G401.6 (cell line): ENCODE measurements around the gene GASK1A.
"Not testable (repeated sequence)": the region's sequence is repeated elsewhere in the genome, so short reads cannot be mapped to it uniquely, and the experiment has no call there.

ENCODE experiments used
- FAIRE-seq: peaks from 2 replicates; lab custom pipeline; 2012; peaks lifted over from hg19 to GRCh38; lab: Jason Lieb, UNC

Gene GASK1A

DNA sequence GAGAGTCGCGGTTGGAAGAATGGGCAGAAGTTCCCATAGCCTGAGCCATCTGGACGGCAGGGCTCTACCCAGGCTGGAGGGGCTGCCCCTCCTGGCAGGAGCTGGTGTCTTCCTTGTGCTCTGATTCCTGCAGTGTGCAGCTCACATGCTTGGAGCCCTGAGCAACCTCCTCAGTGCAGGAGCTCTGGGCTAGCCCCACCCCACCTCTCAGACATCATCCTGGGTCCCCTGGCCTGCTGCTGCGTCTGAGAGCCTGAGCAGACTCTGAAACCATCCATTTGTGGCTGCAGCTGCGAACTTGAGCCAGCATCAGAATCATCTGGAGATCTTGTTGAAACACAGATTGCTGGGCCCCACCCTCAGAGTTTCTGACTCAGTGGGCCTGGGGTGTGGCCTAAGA is 84.0 kb downstream of the GASK1A start:
- no peak for FAIRE-seq

GRCh38 chr3:43070670-43071069 is 91.6 kb downstream of the GASK1A start:
- not testable (repeated sequence) for FAIRE-seq

DNA sequence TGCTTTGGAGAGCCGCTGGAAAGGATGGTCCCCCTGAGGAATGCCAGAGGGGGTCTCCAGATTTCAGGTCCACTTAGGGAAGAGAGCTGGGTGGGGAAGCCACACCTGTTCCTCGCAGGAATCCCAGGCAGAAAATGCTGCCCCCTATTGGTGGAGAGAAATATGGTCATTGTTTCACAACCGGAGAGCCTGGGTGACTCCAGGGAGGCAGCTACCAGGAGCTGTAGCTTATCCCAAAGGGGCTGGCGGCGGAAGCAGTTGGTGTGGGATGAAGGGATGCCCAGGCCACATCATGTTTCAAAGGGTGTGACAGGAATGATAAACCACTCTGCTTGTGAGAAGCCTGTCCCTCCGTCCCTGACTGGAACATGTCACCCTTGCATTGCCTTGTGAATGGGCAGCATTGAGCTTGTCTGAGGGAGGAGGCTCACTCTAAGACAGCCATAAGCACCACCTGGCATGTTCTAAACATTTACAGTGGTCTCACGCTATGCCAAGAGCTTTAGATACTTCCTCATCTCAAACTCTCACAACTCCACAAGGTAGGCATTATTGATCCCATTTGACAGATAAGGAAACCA is 92.3 kb downstream of the GASK1A start:
- no peak for FAIRE-seq

DNA sequence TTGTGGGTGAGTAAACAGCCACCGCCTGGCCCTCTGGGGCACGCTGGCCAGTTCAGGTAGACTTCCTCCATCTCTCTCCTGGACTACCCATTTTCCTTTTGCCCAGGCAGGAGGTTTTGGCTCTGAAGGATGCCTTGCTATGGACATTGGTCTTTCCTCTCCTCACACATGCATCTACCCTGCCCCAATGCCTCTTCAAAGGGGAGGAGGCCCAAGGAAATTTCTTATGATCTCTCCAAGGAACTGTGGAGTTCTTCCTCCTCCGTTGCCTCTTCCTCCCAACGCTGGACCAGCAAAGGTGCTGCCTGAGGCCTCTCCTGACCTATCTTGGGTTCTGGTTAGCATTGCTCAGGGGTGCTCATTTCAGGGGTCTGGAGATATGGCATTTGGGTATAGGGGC is 93.2 kb downstream of the GASK1A start:
- FAIRE-seq, result no peak

DNA sequence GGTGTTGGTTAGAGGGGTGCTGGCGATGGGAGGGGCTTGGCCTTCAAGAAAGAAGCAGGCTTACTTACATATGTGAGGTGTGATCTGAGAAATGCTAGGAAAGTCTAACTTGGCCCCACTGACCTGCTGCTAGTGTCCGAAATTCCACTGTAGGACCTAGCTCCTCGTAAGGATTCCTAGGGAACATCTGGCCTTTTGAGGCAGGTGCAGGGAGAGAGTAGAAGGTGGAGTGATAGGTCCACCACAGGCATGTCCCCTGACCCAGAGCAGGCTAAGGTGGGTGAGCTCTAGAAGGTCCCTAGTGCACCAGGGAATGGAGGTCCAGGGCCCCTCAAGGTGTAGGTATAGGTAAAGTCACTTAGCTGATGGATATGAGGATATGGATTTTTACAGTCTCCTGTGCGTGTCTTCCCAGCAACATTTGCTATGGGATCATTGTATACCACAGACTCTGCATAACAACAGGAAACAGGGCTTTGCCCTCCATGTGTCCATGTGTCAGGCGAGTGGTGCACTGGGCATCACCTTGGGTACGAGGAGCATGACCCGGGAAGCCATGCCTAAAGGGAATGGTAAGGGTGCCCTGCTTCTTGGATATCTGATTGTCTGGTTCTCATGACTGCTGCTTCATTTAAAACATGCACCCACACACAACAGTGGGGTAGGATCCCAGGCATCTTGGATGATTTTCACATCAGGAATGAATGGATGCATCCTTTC is 94.2 kb downstream of the GASK1A start:
- no peak for FAIRE-seq

DNA sequence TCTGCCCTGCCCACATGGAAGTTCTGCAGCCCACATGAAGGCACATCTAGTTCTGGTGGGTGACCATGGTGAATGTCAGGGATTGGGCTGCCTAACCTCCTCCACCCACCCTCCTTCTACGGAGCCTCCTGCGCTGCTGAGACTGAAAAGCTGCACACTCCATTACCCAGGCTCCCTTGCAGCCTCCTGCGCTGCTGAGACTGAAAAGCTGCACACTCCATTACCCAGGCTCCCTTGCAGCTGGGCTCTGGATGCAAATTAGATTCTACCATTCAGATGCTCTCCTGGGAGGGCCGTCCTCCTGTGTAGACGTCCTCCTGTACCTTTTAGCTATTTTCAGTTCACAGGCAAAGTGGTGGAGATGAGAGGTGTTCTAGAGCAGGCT is 94.7 kb downstream of the GASK1A start:
- FAIRE-seq, result no peak

DNA sequence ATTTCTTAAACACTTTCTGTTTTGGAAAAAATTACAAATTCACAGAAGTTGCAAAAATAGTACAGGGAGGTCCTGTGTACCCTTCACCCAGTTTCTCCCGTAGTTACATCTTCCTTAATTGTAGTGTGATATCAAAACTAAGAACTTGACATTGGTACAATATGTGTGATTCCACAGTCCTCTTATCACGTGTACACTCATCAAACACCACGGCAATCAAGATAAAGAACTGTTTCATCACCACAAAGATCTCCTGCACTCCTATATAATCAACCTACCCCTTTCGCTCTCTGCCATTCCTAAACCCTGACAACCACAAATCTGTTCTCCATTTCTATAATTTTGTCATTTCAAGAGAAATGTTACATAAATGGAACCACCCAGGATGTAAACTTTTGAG is 95.4 kb downstream of the GASK1A start:
- FAIRE-seq, result no peak

DNA sequence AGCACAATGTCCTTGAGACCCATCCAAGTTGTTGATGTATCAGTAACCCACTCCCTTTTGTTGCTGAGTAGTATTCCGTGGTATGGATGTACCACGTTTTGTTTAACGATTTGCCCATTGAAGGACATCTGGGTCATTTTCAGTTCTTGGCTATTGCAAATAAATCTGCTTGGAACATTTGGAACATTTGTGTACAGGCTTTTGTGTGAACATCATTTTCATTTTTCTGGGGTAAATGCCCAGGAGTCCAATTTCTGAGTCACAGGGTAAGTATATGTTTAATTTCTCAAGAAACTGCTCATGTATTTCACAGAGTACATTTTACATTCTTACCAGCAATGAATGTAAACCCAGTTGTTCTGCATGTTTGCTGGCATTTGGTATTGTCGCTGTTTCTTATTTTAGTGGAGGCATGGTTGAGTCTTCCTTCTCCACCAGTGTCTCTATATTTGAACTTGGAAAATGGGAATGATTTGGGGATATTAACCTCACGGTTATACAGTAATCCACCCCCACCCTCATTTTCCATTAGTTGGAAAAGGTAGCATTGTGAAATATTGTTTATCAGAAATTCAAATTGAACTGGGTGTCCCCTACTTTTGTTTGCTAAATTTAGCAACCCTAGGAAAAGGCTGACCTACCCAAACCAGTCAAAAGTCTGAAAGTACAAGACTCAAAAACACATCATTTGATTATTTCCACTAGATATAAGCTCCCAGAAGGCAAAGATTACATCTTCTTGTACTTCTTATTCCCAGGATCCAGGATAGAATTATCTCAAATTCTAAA is 96.0 kb downstream of the GASK1A start:
- FAIRE-seq, result no peak

- FAIRE-seq, result no peak
Observed at GRCh38 chr3:43075904-43076661, 97.0 kb downstream of the GASK1A start.

DNA sequence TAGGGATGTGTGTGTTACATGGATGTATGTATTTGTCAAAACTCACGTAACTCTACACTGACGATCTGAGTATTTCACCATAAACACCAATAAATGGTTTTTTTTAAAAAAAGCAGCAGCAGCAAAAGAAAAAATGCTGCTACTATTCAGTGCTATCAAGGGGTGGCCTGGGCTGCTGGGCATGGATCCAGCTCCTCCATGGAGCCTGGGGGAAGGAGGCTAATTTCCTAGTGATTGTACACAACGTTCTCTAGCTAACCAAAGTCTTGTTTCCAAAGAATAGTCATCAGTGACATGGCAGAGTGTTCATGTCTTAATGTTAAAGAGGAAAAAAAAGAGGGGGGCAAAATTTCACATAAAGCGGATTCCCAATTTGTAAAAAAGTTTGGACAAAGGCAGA is 97.7 kb downstream of the GASK1A start:
- no peak for FAIRE-seq

GRCh38 chr3:43077261-43077660 is 98.2 kb downstream of the GASK1A start:
- no peak for FAIRE-seq

GRCh38 chr3:43077707-43078106 is 98.6 kb downstream of the GASK1A start:
- no peak for FAIRE-seq

DNA sequence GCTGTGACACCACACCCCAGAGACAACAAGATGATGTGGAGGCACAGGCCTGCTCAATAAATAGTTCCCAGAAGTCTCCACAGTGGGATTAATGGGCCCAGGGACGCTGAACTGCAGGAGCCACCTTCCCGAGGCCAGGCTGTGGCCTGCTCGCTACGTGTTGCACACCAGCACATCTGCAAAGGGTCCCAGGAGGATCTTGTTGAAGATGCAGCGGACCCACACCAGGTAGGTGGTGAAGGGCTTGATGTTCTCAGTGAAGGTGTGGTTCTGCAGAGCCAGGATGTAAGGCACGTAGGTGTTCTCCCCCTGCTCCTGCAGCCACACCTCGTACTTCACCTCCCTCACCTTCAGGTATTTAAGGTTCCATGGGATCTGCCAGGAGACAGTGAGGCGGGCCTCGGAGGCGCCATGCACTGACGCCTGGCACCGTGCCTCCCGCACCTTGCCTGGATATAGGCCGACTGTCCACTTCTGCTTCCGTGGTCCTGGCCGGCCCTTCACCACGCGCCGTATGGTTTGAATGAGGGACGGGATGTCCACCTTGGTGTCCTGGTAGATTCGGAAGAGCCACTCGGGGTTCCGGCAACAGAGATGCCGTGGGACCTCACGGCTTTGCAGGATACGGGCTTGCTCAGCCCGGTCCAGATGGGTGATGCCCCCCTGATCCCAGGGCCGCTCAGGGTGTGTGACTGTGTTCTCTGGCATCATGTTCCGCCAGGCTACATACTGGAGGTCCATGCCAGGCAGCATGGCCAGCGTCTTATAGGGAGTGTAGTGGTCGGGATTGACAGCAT is 100.6 kb downstream of the GASK1A start:
- FAIRE-seq, result no peak

- FAIRE-seq, result no peak
Observed at GRCh38 chr3:43080726-43081568, 101.8 kb downstream of the GASK1A start.

DNA sequence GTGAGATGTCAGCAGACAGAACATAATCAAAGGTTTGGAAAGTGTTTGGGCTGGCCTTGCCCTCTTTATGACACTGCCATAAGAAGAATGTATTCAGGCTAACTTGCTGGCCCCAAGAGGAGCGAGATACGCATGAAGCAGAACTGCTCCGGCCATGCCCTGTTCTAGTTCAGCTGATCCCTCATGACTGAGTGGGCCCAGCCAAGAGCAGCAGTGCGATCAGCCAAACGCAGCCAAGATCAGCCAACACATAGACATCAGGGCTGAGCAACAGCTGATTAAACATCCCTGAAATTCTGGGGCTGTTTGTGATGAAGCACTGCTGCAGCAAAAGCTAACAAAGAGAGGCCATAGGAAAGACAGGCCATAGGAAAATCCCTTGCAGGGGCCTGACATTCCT is 102.7 kb downstream of the GASK1A start:
- no peak for FAIRE-seq

DNA sequence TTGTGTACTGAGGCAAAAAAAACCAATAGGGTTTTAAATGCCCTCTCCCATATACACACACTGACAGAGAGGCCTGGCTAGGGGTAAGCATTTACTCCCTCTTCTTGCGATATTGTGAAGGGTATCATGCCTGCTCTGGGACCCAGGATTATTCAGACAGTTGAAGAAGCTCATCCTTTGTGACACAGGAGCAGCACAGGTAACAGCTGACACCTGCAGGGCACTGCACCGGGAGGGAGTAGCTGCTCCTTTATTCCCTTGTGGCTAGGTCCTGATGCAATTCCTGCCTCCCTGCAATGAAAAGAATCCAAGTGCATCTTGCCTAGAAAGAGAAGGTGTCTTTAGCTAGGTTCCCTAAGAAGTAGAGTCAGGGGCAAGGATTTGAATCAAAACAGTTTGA is 103.3 kb downstream of the GASK1A start:
- FAIRE-seq, result no peak

DNA sequence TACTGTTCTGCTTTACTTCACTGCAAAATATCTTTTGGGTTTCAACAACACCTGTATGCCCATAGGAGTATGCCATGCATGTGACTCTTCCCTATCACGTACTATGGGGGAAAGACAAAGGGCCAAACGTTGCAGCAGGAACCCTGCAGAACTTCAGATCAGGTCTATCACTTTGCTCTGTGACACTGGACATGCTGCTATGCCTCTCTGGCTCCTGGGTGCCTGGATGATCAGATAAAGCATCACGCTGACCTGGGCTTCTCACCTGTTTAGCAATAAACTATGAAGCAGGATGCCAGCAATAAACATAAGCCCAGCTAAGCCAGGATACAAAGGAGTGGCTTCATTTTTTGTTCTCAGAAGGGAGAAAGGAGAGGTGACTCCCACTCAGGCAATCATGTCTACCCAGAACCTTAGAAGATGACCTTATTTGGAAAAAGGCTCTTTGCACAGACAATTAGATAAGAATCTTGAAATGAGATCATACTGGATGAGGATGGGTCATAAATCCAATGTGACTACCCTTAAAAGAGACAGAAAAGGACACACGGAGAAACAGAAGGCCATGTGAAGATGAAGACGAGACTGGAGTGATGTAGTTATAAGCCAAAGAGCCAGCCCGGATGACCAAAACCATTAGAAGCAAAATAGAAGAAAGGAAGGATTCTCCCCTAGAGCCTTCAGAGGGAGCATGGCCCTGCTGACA is 107.5 kb downstream of the GASK1A start:
- no peak for FAIRE-seq

DNA sequence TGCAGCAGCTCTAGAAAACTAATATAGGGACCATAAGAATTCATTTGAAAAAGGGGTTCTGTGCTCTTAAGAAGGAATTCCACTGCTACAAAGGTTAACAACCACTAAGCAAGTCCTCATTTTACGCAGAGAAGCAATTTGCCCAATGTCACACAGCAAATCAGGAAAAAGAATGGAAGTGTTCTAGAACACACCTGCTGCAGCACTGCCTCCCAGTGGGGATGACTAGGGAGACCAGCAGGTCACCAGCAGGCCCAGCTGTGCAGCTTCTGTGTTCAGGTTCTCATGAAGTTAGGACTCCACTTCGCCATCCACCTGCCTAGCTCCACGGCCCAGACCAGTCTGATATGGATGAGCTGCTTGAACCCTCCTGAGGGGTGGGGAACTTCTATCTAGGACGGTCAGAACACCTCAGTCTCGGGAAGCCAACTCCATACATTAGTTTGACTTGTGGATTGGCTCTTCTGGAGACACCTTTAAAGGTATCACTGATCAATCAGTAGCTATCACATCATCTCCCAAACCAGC is 108.2 kb downstream of the GASK1A start:
- no peak for FAIRE-seq

GRCh38 chr3:43089081-43089480 is 110.0 kb downstream of the GASK1A start:
- FAIRE-seq, result no peak

- FAIRE-seq, result no peak
Observed at GRCh38 chr3:43090238-43090637, 111.1 kb downstream of the GASK1A start.
